Measurements from ENCODE around the gene NEK4.
"Not testable (repeated sequence)": the region's sequence is repeated elsewhere in the genome, so short reads cannot be mapped to it uniquely, and the experiment has no call there.

NEK4 gene

DNA sequence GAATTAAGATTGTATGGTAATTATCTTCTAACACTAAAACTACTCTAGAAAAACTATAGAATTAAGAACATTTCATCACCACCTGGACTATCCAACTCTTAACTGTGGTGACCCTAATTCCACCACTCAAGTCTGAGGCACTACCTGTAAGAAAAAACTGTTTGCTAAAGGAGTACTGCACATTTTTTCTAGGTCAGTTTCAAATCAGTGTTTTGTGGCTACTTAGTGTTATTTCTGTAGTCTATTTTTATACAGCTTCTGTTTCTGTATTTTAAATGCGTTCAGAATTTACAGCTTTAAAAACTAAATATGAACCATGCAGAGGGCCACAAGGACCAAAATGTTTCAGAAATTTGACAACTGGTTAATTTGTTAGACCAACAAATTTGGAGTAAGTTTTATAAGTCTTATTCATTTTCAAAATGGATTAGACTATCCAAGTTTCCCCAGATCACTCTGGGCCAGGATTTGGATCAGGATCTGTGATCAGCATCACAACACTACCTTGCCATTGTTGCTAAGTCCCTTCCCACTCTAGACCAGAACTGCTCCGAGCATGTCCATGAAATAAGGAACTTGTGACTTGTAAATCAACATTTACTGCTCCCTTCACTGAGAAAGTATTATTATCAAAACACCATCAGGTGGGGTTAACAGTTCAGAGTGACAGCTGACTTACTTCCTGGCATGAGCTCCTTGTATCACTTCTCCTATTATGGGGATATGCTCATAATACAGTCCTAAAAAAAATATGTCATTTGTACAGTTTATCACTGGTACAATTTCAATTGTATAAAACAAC lies 73.7 kb downstream of the NEK4 start:
- no peak for DNase-seq (ENCODE audit: low read depth in 2 of 2)

DNA sequence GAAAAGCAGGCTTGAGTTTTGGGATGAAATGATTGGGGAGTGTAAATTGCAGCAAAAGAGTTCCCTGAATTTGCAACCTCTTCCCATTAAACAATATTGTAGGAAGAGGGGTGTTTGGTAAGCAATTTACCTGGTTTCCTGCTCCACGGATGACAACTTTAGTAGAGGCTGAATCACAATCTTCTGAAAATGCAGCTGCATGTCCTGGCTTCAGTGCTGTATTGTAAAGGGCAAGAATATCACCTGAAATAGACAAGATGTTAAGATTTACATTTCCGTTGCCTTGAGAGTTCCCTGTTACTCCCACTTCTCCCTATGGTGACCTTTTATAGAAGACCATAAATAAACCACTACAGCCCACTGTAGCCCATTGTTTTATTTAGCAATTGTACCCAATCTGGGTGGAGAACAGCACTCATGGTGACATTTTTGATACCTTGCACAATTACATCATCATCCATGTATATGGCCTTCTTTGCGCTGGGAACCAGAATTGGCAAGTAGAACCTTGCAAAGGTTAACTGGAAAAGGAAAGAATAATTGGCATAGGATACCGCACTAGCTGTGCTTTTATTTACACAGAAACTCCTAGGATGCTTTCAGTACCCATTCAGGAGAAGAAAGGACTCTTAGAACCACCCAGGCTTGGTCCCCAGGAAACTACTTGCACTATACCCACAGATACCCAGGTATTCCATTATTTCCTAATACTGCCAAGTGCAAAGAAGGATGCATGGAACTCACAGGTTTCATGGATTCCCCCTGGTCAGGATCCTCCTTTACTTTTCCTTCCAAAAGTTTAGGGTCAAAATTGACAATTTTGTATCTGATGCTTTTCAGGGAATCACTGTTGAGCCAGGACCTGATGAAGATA lies 74.7 kb downstream of the NEK4 start:
- no peak for DNase-seq (ENCODE audit: low read depth in 2 of 2)

DNA sequence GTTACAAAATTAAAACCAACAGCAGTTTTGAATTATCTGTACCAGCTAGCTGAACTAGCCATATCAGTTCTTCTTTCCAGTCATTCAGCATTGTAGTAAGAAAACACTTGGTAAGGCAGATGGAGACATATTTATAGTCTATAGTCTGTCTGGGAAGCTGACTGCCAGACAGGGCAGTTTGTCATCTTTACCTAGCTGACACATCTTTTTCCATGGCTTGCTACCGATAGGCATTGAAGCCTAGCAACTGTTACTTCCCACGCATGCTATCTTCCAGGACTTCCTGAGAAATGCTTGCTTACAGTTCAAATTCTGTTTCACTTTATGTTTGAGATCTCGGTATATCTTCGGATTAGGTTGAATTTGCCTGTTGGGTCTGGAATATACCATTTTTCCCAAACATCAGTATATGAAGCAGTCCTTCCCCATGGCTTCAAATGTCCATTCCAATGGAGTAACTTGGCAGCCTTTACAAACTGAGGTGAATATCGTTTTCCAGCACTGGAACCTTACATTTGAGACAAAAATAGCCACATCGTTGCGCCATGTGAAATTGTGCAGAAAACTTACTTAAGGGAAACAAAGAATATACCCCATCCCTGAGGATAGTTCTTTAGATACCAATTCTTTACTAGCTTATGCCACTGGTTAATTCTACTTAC lies 76.1 kb downstream of the NEK4 start:
- DNase-seq (ENCODE audit: low read depth in 2 of 2) = no peak

DNA sequence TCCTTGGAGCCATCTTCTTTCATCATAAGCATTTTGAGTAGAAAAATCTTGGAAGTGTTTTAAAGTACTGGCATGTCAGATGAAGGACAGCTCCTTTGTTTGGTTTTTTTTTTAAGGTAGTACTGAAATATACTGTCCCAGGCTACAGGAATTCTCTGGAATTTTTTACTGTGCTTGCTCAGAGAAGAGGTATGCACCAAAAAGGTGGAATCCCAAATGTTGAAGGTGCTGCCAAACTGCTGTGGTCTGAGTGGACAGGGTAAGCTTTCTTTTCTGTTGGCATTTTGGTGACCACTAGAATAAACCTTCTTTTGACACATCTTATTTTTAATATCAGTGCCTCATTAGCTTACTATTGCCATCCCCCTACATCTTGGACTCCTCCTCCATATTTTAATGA lies 77.7 kb downstream of the NEK4 start:
- no peak for DNase-seq (ENCODE audit: low read depth in 2 of 2)

DNA sequence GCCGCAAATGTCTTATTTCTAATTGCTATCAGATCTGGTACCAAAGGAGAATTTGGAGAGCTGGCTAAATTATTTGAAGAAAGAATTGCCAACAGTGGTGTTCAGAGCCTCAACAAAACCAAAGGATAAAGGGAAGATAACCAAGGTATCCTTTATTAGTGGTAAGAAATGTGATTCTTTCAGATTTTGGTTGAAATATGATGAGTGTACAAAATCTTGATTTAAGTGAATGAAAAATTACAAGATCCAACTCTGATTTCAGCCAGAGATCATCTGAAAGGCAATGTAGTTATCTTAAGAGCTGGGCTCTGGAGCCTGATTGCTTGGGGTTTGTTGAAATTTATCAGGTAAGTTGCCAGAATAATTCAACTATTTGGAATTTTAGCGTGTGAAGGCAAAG lies 80.2 kb downstream of the NEK4 start:
- no peak for DNase-seq (ENCODE audit: low read depth in 2 of 2)

DNA sequence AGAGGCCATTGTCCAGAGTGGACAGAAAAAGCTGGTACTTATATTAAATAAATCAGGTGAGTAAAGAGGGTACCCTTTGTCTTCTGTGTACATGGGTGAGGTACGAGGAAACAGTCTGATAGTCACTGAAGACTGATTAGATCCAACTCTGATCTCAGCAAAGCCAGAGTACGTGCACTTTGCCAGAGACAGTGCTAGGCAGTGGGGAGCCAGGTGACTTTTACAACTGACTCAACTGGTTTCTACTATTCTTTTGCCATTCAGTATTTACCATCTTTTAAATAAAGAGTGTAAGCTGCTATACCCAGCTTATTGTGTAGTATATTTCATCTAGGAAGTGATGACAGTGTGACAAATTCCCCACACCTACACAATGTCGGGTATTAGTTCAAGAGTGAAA lies 81.6 kb downstream of the NEK4 start:
- DNase-seq (ENCODE audit: low read depth in 2 of 2) = no peak

DNA sequence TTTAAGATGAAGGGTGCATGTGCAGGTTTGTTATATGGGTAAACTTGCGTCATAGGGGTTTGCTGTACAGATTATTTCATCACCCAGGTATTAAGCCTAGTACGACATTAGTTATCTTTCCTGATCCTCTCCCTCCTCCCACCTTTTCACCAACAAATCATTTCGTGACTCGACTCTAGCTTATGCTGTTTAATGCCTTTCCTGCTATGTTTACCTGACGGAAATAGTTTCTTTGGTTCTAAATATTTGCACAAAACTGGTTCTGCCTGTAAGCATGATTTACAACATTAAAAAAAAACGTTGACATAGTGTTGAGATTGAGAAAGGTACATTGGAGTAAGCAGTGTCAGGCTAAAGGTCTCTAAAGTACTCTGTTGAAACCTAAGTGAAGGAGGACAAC lies 82.5 kb downstream of the NEK4 start:
- no peak for DNase-seq (ENCODE audit: low read depth in 2 of 2)

DNA sequence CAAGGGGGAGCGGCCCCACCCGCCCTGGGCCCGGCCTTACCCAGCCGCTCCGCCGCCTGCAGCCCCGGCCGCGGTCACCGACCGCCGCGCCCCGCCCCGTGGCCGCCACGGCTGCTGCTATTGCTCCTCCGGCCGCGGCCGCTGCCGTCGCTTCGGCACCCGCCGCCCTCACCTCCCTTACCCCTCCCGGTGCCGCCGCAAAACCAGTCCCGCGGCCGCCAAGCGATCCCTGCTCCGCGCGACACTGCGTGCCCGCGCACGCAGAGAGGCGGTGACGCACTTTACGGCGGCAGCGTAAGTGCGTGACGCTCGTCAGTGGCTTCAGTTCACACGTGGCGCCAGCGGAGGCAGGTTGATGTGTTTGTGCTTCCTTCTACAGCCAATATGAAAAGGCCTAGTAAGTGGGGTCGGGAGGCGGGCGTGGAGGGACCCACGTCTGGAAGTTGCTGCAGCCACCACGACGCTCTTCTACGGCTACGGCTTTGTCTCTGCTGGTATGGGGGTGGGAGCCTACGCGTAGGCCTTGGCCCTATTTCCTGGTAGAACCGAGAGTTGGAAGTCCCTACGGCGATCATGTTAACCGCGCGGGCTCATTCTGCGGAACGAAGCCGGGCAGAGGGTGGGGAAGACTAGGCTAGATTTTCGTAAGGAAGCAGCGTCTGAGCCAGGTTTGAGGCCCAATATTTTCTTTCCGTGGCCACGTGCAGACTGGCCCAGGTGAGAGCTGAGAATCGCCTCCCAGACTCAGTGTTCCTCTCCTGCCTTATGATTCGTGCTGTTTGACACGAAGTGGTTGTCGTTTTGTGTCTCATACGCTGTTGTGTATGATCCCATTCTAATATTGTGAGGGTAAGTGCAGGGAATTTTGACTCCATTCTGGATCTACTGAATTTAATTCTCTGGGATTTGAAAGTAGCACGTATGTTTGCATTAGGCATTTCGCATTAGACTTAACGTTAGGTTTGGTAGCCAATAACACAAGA lies 84.7 kb downstream of the NEK4 start, which contains the start of the genes GNL3 and PBRM1:
TSS of gene GNL3 (plus strand) at position 324 of the 983 bp plus-strand sequence. CDS start at position 385, 61 bp downstream.
TSS of gene PBRM1 (minus strand) at position 205 of the 983 bp plus-strand sequence.
- peak; percentile 80 to 85 for DNase-seq (ENCODE audit: low read depth in 2 of 2)

DNA sequence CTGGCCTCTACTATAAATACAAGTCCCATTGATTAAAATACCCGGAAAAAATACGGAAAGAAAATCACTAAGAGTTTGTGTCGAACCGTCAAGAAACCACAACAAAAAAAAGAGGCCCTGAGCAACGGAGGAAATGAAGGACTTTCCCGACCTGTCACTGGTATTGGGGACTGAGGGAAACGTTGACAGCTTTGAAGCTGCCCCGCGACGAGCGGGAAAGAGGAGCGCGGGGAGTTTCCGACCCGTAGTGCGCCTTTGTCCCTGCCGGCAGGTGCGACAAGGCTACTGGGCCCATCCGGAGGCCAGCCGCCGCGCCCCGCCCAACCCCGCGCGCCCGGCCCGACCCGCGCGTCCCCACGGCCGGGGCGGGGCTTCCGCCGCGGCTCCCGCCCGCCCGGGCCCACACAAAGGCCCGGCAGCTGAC lies 85.4 kb downstream of the NEK4 start:
- DNase-seq (ENCODE audit: low read depth in 2 of 2) = peak; percentile 50 to 56

DNA sequence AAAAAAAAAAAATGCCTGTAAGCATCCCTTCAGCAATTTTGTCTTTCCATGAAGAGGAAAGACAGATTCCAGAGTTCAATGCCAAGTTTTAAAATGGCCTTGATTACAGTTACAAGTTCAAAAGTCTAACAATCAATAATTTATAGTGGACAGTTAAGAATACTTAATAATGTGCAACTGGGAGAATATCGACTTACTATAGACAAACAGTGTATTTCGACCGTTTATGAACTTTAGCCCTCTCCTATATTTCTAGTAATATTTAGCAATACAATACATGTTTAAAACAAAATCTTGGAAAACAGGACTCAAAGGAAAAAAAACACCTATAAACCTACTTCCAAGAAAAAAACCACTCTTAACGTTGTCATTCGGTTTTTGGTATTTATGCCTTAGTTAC lies 86.6 kb downstream of the NEK4 start:
- no peak for DNase-seq (ENCODE audit: low read depth in 2 of 2)

DNA sequence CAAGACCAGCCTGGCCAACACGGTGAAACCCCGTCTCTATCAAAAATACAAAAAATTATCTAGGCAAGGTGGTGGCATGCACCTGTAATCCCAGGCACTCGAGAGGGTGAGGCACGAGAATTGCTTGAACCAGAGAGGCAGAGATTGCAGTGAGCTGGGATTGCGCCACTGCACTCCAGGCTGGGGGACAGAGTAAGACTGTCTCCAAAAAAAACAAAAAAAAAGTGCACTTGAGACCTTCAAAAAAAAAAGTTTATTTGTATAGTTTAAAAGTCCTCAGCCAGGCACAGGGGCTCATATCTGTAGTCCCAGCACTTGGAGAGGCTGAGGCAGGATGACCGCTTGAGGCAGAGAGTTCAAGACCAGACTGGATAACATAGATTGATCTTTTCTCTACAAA lies 87.1 kb downstream of the NEK4 start:
- DNase-seq (ENCODE audit: low read depth in 2 of 2) = no peak

DNA sequence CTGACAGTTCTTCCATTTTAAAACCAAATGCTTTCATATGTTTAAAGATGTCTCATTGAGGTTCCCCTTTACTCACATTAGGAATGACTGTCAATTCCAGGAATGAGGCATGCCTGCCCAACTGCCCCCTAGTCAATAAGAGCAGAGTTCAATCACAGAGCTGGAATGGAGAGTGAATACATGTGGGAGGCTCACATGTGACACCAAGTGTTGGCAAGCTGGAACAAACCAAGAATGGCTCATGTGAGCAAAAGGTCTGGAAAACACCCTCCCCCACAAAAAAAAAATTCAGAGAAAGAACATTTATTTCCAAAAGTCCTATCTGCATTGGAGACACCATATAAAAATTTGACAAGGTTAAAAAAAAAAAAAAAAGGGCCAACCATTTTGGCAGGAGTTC lies 88.7 kb downstream of the NEK4 start:
- DNase-seq (ENCODE audit: low read depth in 2 of 2) = no peak

DNA sequence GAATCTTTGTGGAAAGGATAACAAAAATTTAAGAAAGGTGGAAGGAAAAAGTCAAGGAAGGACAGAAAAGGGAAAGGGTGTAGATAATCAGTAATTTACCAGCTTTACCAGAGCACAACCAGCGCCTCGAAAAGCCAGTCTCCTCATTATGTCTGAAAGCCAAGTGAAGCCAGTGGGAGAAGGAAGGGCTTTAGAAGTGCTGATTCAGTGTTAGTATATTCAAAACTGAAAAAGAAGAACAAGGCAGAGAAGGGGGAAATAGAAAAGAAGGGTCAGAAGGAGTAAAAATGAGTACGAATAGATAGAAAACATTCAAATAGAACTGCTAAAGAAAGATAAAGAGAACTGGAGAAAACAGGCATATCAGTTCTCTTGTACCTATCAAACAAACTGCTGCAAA lies 89.1 kb downstream of the NEK4 start:
- no peak for DNase-seq (ENCODE audit: low read depth in 2 of 2)

DNA sequence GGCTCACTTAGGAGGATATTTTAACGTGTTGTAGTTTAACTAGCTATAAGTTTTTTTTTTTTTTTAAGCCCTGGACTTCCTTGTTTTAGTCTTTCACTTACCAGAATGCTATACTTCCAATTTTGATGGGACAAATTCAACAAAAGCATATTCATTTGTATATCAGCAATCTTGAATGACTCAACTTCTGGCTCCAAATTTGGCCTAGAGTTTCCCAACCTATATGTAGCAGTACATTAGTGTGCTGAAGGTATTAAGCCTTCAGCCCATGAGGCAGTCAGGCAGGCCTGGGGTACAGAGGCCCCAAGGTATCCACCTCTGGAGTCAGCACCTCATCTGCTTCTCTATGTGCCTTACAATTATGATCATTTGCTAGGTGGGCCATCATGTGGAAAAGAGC lies 90.9 kb downstream of the NEK4 start:
- DNase-seq (ENCODE audit: low read depth in 2 of 2) = no peak

DNA sequence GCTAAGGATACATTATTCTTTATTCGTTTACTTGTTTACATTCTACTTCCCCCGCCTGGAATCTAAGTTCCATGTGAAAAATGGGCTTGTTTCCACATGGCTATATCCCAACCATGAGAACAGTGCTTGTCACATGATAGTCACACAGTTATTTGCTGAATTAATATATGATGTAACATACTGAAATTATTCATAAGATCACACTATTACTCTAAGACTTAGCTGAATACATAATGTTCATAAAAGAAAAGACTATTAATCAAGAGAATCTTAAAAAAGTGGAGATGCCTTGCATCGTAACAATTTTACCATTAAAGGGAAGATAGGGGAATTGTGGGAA lies 91.6 kb downstream of the NEK4 start:
- no peak for DNase-seq (ENCODE audit: low read depth in 2 of 2)

DNA sequence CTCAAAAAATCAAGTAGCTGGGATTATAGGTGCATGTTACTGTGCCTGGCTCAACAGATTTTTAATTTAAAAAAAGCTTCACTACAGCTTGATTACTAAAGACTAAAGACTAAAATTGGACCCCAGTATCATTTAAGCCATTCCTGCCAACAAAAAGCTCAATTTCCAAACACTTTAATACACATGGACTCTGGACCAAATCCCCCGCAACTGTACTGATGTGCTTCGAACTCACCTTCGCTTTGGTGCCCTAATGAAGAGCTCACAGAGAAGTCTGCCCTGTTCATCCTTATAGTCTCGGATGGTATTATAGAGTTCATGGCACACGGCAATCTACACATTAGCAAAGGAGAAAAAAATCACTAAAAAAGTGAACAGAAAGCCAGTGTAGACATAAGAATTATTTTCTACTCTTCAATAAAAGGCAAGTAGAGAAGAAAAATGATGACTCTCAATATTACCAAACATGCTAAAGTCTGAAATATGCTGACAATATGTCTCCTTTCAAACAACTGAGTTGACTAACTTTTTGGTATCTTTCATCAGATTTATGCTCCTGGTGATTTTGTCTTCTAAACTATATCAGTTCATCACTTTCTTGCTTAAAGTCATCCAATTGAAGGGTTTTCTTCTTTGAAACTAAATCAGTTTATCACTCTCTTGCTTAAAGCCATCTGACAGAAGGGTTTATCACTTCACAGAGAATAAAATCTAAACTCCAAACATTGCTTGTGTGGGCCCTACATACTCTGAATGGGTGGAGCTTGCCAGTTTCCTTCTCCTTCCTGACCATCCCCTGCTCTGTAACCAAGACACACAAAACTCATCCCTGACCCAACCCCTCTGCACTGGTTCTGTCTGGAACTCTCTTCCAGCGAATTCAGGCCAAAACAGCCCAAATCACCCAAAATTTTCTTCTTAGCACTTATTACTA lies 92.2 kb downstream of the NEK4 start:
- no peak for DNase-seq (ENCODE audit: low read depth in 2 of 2)

DNA sequence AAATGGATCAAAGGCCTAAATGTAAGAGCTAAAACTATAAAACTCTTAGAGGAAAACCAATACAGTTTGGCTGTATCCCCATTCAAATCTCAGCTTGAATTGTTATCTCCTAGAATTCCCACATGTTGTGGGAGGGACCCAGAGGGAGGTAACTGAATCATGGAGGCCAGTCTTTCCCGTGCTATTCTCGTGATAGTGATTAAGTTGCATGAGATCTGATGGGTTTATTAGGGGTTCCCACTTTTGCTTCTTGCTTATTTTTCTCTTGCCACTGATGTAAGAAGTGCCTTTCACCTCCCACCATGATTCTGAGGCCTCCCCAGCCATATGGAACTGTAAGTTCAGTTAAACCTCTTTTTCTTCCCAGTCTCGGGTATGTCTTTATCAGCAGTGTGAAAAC lies 94.5 kb downstream of the NEK4 start:
- not testable (repeated sequence) for DNase-seq (ENCODE audit: low read depth in 2 of 2)

DNA sequence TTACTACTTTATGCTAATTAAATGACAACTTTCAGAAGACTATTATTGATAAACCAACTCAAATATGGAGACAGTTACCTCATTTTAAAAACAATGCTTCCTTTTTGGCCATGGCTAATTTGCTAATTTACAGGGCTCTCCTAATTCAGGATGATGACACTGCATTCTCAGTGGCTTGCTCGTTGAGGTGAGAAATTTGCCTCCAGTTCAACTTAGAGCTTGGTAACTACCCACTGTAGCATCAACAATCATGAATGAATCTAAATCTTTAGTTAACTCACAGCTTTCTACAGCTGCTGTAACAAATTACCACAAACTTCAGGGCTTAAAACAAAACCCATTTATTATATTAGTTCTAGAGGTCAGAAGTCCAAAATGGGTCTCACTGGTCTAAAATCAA lies 99.1 kb downstream of the NEK4 start:
- no peak for DNase-seq (ENCODE audit: low read depth in 2 of 2)

DNA sequence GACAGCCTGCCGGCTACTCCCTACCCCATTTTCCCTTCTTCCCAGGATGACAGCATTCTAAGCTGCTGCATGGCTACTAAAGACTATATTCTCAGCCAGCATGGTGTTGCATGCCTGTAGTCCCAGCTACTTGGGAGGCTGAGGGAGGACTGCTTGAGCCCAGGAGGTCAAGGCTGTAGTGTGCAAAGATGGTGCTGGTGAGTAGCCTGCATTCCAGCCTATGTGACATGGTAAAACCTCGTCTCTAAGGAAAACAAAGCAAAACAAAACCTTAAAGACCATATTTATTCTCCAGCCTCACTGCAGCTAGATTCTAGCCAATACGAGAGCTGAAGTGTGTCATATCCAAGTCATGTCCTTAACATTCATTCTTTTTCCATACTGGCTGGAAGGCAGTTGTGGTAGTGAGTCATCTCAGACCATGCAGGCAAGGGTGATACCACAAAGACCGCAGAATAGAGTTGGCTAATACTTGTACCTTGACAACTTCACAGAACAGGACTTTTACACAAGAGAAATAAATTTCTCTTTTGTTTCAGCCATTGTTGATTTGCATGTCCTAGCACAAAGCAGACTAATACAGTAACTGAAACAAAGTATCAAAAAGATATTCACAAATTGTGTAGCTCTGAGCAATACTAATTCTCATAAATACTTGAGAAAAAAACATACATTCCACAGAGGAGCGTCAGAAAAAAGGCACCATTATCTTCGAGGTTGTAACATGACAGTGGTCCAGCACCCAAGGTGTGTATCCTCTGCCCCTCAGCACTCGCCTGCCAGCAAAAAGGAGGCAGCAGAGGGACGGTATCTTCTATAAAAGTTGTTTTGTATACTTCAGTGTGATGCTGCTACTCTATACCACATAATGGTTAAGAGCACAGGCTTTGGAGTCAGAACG lies 99.9 kb downstream of the NEK4 start:
- DNase-seq (ENCODE audit: low read depth in 2 of 2) = no peak
